ENCODE measurements around the gene CLSTN2. TPM values are rescaled to one million over a fixed set of nuclear protein-coding genes. Genes with fewer than 3 reads are reported as not detected.

Gene CLSTN2
- total and polyA plus RNA-seq, 2 of the 8 experiments (the other 6 are each of a cell fraction or from before 2014, with no cell fraction given), result 0.39 to 0.52 TPM

- TF ChIP-seq CHD7 (IDR thresholded peaks at IDR 0.05; ENCODE audit: insufficient replicate concordance, low read length) (no peak), SUZ12 (IDR thresholded peaks at IDR 0.05; ENCODE audit: low read length) (no peak), CBX5 (IDR thresholded peaks at IDR 0.05; ENCODE audit: low read depth, low read length) (no peak), SP4 (IDR thresholded peaks at IDR 0.05; ENCODE audit: low read length) (no peak), SIX5 (IDR thresholded peaks at IDR 0.05; ENCODE audit: low read depth, low read length) (no peak), USF2 (IDR thresholded peaks at IDR 0.05; ENCODE audit: low read length) (no peak), NRF1 (IDR thresholded peaks at IDR 0.05; ENCODE audit: low read depth, low read length) (no peak), SAP30 (IDR thresholded peaks at IDR 0.05; ENCODE audit: insufficient read depth, insufficient replicate concordance, low read length) (no peak), TCF12 (IDR thresholded peaks at IDR 0.05; ENCODE audit: low read depth, low read length) (no peak), YY1 (IDR thresholded peaks at IDR 0.05; ENCODE audit: low read depth, low read length) (no peak), SRF (IDR thresholded peaks at IDR 0.05; ENCODE audit: low read depth, low read length) (no peak), SP1 (IDR thresholded peaks at IDR 0.05; ENCODE audit: low read depth, low read length) (no peak)
These were observed 71.3 kb downstream of the CLSTN2 start (continued) for GRCh38 chr3:140006331-140006730.

Data from H1 (cell line).